ENCODE data around the gene WDR13. TPM values are rescaled to one million over a fixed set of nuclear protein-coding genes. Genes with fewer than 3 reads are reported as not detected.
"Not testable (repeated sequence)": the region's sequence is repeated elsewhere in the genome, so short reads cannot be mapped to it uniquely, and the experiment has no call there.

The WDR13 gene
- polyA plus RNA-seq (2013, experiment 1 of 2), result 23.5 TPM
- 26.6 TPM for polyA plus RNA-seq (2013, experiment 2 of 2)

DNA sequence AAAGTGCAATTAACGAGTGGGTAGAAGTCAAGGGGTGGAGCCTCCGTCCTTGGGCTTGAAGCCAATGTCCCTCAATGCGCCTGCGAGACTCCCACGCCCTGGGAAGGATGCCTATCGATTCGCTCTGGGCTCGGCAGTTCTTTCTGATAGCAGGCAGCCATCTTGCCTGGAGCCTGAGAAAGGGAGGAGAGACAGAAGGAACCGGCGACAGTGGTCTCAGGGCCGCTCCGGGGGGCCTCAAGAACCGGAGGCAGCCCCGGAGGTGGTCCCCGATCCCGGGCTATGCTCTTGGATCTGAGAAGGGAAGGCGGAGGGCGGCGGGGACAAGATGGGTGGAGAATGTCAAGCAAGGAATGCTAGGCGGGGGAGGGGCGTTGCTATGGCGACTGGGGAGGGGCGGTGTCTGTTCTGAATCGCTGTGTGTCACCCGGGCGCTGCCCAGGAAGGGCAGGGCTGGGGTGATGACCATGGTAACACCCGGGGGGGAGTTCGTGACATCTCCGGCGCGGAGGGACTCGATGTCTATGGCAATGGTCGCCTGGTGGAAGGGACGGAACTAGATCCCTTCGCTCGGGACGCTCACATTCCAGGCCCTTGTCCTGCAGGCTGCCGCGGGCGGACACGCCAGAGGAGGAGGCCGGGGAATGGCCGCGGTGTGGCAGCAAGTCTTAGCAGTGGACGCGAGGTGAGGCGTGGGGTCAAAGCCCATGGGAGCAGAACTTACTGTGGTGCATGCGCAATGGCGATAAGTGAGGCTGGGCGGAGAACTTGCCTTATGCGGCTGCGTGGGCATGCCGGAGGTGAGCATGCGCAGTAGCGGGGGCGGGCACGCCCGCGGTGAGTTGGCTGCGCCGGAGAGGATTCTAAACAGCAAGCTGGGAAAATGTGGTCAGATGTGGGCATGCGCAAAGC, at the start of gene WDR13:
Gene WDR13, plus strand, starts transcription at position 140 of the 912 bp plus-strand sequence. Its CDS starts 505 bp downstream, at position 645.
- H3K36me3 ChIP-seq (ENCODE audit: insufficient read depth, low read length), result peaks cover 22% of the 10 kb centered on the region
- H3K27ac ChIP-seq (ENCODE audit: low read depth, low read length), result peak within 1 kb of the TSS; percentile 97
- H3K27me3 ChIP-seq (ENCODE audit: insufficient read depth, low read length), result no peaks in the 10 kb centered on the region
- peak within 1 kb of the TSS; percentile 98 for H3K4me3 ChIP-seq (ENCODE audit: low read length)
- no peaks in the 10 kb centered on the region for H3K9me3 ChIP-seq (ENCODE audit: insufficient read depth, low read depth, low read length)
- peak within 1 kb of the TSS; percentile 91 for H3K9ac ChIP-seq (ENCODE audit: low read depth, low read length)
- 1% methylated on average over 62 of the region's 62 CpGs for WGBS
- H3K4me1 ChIP-seq (ENCODE audit: insufficient read depth, low read length), result no peaks in the 10 kb centered on the region

GRCh38 chrX:48548871-48549270, 48.4 kb upstream of the WDR13 start:
- Histone ChIP-seq H3K27me3 (ENCODE audit: insufficient read depth, low read length) (no peaks in the 10 kb centered on the region), H3K9me3 (ENCODE audit: insufficient read depth, low read depth, low read length) (no peaks in the 10 kb centered on the region), H3K9ac (ENCODE audit: low read depth, low read length) (no peak overlapping the region), H3K27ac (ENCODE audit: low read depth, low read length) (no peak overlapping the region), H3K4me3 (ENCODE audit: low read length) (no peak overlapping the region), H3K36me3 (ENCODE audit: insufficient read depth, low read length) (peaks cover 15% of the 10 kb centered on the region), H3K4me1 (ENCODE audit: insufficient read depth, low read length) (no peaks in the 10 kb centered on the region)
- 99% methylated on average over 3 of the region's 3 CpGs for WGBS

DNA sequence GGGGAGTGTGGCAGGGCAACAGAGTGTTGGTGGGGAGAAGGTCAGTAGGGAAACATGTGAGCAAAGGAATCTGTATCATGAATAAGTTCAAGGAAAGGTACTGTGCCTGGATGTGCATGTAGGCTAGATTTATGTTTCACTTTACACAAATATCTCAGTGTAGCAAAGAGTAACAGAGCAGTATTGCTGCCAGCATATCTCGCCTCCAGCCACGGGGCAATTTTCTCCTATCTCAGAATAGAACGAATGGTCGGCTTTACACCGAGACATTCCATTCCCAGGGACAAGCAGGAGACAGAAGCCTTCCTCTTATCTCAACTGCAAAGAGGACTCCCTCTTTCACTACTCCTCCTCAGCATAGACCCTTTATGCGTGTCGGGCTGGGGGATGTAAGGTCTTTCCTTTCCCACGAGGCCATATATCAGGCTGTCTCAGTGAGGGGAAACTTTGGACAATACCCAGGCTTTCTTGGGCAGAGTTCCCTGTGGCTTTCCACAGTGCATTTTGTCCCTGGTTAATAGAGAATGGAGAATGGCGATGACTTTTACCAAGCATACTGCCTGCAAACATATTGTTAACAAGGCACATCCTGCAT, 41.5 kb upstream of the WDR13 start:
- not testable (repeated sequence) for H3K9me3 ChIP-seq (ENCODE audit: insufficient read depth, low read depth, low read length); H3K27me3 ChIP-seq (ENCODE audit: insufficient read depth, low read length); H3K4me3 ChIP-seq (ENCODE audit: low read length); H3K4me1 ChIP-seq (ENCODE audit: insufficient read depth, low read length); H3K36me3 ChIP-seq (ENCODE audit: insufficient read depth, low read length); H3K27ac ChIP-seq (ENCODE audit: low read depth, low read length); H3K9ac ChIP-seq (ENCODE audit: low read depth, low read length)
- WGBS, result 82% methylated on average over 7 of the region's 9 CpGs

DNA sequence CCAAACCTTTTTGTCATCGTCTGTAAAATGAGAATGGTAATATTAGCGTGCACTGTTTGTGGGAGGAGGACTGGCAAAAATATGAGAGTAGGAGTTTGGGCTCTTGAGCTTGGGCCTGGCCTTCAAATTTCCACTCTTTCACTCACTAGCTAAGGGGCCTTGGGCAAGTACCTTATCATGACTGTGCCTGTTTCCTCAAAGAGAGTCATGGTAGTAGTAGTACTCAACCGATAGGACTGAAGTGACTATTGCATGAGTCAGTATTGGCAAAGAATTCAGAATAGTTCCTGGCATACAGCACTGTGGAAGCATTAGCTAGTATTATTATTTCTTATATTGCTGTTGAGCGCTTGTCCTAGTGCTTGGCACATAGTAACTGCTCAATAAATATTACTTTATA, 39.0 kb upstream of the WDR13 start:
- no peak overlapping the region for H3K4me3 ChIP-seq (ENCODE audit: low read length)
- no peaks in the 10 kb centered on the region for H3K9me3 ChIP-seq (ENCODE audit: insufficient read depth, low read depth, low read length)
- no peak overlapping the region for H3K27ac ChIP-seq (ENCODE audit: low read depth, low read length)
- WGBS, result 95% methylated on average over 3 of the region's 4 CpGs
- H3K27me3 ChIP-seq (ENCODE audit: insufficient read depth, low read length), result no peaks in the 10 kb centered on the region
- H3K4me1 ChIP-seq (ENCODE audit: insufficient read depth, low read length), result no peaks in the 10 kb centered on the region
- H3K36me3 ChIP-seq (ENCODE audit: insufficient read depth, low read length), result peaks cover 6% of the 10 kb centered on the region
- H3K9ac ChIP-seq (ENCODE audit: low read depth, low read length), result no peak overlapping the region

- no peaks in the 10 kb centered on the region for H3K9me3 ChIP-seq (ENCODE audit: insufficient read depth, low read depth, low read length)
- no peaks in the 10 kb centered on the region for H3K27me3 ChIP-seq (ENCODE audit: insufficient read depth, low read length)
- no peaks in the 10 kb centered on the region for H3K4me1 ChIP-seq (ENCODE audit: insufficient read depth, low read length)
- H3K4me3 ChIP-seq (ENCODE audit: low read length), result no peak overlapping the region
- peaks cover 6% of the 10 kb centered on the region for H3K36me3 ChIP-seq (ENCODE audit: insufficient read depth, low read length)
- H3K27ac ChIP-seq (ENCODE audit: low read depth, low read length), result no peak overlapping the region
- 96% methylated on average over 24 of the region's 24 CpGs for whole genome bisulfite sequencing
- no peak overlapping the region for H3K9ac ChIP-seq (ENCODE audit: low read depth, low read length)
Observed at GRCh38 chrX:48559636-48560035, 37.7 kb upstream of the WDR13 start.

GRCh38 chrX:48560056-48560455, 37.2 kb upstream of the WDR13 start:
- 90% methylated on average over 14 of the region's 14 CpGs for WGBS

GRCh38 chrX:48560681-48561080, 36.6 kb upstream of the WDR13 start:
- Histone ChIP-seq H3K9ac (ENCODE audit: low read depth, low read length) (no peak overlapping the region), H3K4me3 (ENCODE audit: low read length) (no peak overlapping the region), H3K27me3 (ENCODE audit: insufficient read depth, low read length) (no peaks in the 10 kb centered on the region), H3K27ac (ENCODE audit: low read depth, low read length) (no peak overlapping the region), H3K36me3 (ENCODE audit: insufficient read depth, low read length) (peaks cover 6% of the 10 kb centered on the region), H3K9me3 (ENCODE audit: insufficient read depth, low read depth, low read length) (no peaks in the 10 kb centered on the region), H3K4me1 (ENCODE audit: insufficient read depth, low read length) (no peaks in the 10 kb centered on the region)
- 97% methylated on average over 12 of the region's 12 CpGs for WGBS

More at GRCh38 chrX:48560056-48560455, 37.2 kb upstream of the WDR13 start:
- Histone ChIP-seq H3K27me3 (ENCODE audit: insufficient read depth, low read length) (no peaks in the 10 kb centered on the region), H3K9ac (ENCODE audit: low read depth, low read length) (no peak overlapping the region), H3K27ac (ENCODE audit: low read depth, low read length) (no peak overlapping the region), H3K4me1 (ENCODE audit: insufficient read depth, low read length) (no peaks in the 10 kb centered on the region), H3K36me3 (ENCODE audit: insufficient read depth, low read length) (peaks cover 6% of the 10 kb centered on the region), H3K9me3 (ENCODE audit: insufficient read depth, low read depth, low read length) (no peaks in the 10 kb centered on the region), H3K4me3 (ENCODE audit: low read length) (no peak overlapping the region)

DNA sequence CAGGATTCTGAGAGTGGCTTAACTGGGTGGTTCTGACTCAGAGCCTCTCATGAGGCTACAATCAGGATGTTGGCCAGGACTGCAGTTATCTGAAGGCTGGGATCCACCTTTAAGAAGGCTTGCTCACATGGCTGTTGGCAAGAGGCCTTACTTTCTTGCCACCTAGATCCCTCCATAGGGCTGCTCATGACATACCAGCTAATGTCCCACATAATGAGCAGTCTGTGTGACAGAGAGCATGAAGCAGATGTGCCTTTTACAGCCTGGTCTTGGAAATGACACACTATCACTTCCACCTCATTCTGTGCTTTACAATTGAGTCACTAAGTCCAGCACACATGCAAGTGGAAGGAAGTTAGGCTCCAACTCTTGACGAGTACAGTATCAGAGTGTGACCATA, 27.3 kb upstream of the WDR13 start:
- Histone ChIP-seq H3K27me3 (ENCODE audit: insufficient read depth, low read length) (no peaks in the 10 kb centered on the region), H3K9me3 (ENCODE audit: insufficient read depth, low read depth, low read length) (no peaks in the 10 kb centered on the region), H3K27ac (ENCODE audit: low read depth, low read length) (no peak overlapping the region), H3K4me1 (ENCODE audit: insufficient read depth, low read length) (0 out of 2 replicates have a peak, but pooled peaks cover under 1% of the 10 kb centered on the region), H3K9ac (ENCODE audit: low read depth, low read length) (no peak overlapping the region), H3K4me3 (ENCODE audit: low read length) (no peak overlapping the region), H3K36me3 (ENCODE audit: insufficient read depth, low read length) (peaks cover 1% of the 10 kb centered on the region)
- no CpG with 5 or more reads among the region's 1 CpG for WGBS

GRCh38 chrX:48573690-48574269, 23.5 kb upstream of the WDR13 start:
- peak overlapping the region; percentile 92 for H3K4me3 ChIP-seq (ENCODE audit: low read length)
- peaks cover 9% of the 10 kb centered on the region; the same call in 1 of the 2 replicates for H3K4me1 ChIP-seq (ENCODE audit: insufficient read depth, low read length)
- no peaks in the 10 kb centered on the region for H3K9me3 ChIP-seq (ENCODE audit: insufficient read depth, low read depth, low read length)
- 48% methylated on average over 19 of the region's 19 CpGs for WGBS
- H3K36me3 ChIP-seq (ENCODE audit: insufficient read depth, low read length), result peaks cover 40% of the 10 kb centered on the region
- peak overlapping the region; percentile 100 for H3K9ac ChIP-seq (ENCODE audit: low read depth, low read length)
- H3K27me3 ChIP-seq (ENCODE audit: insufficient read depth, low read length), result no peaks in the 10 kb centered on the region
- H3K27ac ChIP-seq (ENCODE audit: low read depth, low read length), result peak overlapping the region; percentile 41; the same call in 1 of the 2 replicates

- Histone ChIP-seq H3K36me3 (ENCODE audit: insufficient read depth, low read length) (peaks cover 48% of the 10 kb centered on the region), H3K9ac (ENCODE audit: low read depth, low read length) (peak within 1 kb of the TSS; percentile 100), H3K27me3 (ENCODE audit: insufficient read depth, low read length) (no peaks in the 10 kb centered on the region), H3K27ac (ENCODE audit: low read depth, low read length) (peak within 1 kb of the TSS; percentile 99), H3K9me3 (ENCODE audit: insufficient read depth, low read depth, low read length) (no peaks in the 10 kb centered on the region), H3K4me3 (ENCODE audit: low read length) (peak within 1 kb of the TSS; percentile 92), H3K4me1 (ENCODE audit: insufficient read depth, low read length) (peaks cover 9% of the 10 kb centered on the region; the same call in 1 of the 2 replicates)
- under 1% methylated on average over 70 of the region's 71 CpGs for WGBS
Observed at GRCh38 chrX:48574270-48575266, 22.7 kb upstream of the WDR13 start, which contains the start of gene RBM3. RBM3 (plus strand) TSS chrX:48574484; CDS start chrX:48575181, 697 bp downstream.
